HT1080 (cell line): ENCODE data around the gene KRT12. TPM values are rescaled to one million over a fixed set of nuclear protein-coding genes. Genes with fewer than 3 reads are reported as not detected.
"Not testable (repeated sequence)": the region's sequence is repeated elsewhere in the genome, so short reads cannot be mapped to it uniquely, and the experiment has no call there.

ENCODE experiments used
- DNase-seq: peaks from one replicate; pipeline ENCODE4 v3.0.0-alpha.2; 2015; ENCODE audit warnings: low read depth
- total RNA-seq: library from RNA; depleted of rRNA; stranded (reverse); fragments of >200 nt; shearing (Covaris generic); gene quantifications from 2 replicates; pipeline ENCODE4 v1.2.3, GENCODE V29; 2014; rRNA removed

KRT12 gene
- total RNA-seq, 1 experiment from 2014 or later, result not detected

GRCh38 chr17:40817103-40817682 is 49.8 kb downstream of the KRT12 start:
- no peak for DNase-seq

- DNase-seq, result no peak
Observed at GRCh38 chr17:40816569-40816968, 50.5 kb downstream of the KRT12 start.

- DNase-seq, result no peak
Observed at GRCh38 chr17:40815381-40815780, 51.6 kb downstream of the KRT12 start.

- DNase-seq, result not testable (repeated sequence)
Observed at GRCh38 chr17:40814657-40815056, 52.4 kb downstream of the KRT12 start.

- peak; percentile 64 for DNase-seq
Observed at GRCh38 chr17:40813804-40814203, 53.2 kb downstream of the KRT12 start.

DNA sequence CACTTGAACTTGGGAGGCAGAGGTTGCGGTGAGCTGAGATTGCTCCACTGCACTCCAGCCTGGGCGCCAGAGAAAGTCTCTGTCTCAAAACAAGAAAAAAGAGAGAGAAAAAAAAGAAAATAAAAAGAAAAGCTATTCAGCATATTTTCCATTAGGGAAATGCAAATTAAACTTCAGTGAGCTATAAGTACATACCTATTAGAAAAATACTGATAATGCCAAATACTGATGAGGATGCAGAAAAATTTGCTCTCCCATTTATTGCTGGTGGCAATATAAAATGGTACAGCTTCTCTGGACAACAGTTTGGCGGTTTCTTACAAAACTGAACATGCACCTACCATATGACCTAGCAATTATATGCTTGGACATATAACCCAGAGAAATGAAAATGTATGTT is 54.4 kb downstream of the KRT12 start:
- no peak for DNase-seq

Other genes with a start within 250 kb of the KRT12 start
- gene SMARCE1, start 219.4 kb downstream of the KRT12 start, total RNA-seq, result 62.0 and 83.4 TPM in 2 replicates
- gene KRT222, start 202.0 kb downstream of the KRT12 start, total RNA-seq, result not detected in 2 replicates
- gene KRT24, start 163.5 kb downstream of the KRT12 start, total RNA-seq, result not detected in 2 replicates
- gene KRT25, start 111.9 kb downstream of the KRT12 start, total RNA-seq, result not detected in 2 replicates
- gene KRT26, start 95.0 kb downstream of the KRT12 start, total RNA-seq, result not detected in 2 replicates
- not detected in 2 replicates for gene KRT27, start 84.7 kb downstream of the KRT12 start, total RNA-seq
- gene KRT28, start 67.3 kb downstream of the KRT12 start, total RNA-seq, result not detected in 2 replicates
- gene KRT10, start 44.6 kb downstream of the KRT12 start, total RNA-seq, result 24.0 and 32.4 TPM in 2 replicates
- not detected in 2 replicates for gene KRT20, start 18.0 kb upstream of the KRT12 start, total RNA-seq
- gene KRT23, start 70.4 kb upstream of the KRT12 start, total RNA-seq, result 0.33 TPM in 1 of 2 replicates, not detected in the other
- not detected in 2 replicates for gene KRT39, start 99.7 kb upstream of the KRT12 start, total RNA-seq
- gene KRT40, start 117.1 kb upstream of the KRT12 start, total RNA-seq, result not detected in 2 replicates
- not detected in 2 replicates for gene KRTAP3-3, start 126.9 kb upstream of the KRT12 start, total RNA-seq
- gene KRTAP3-2, start 132.7 kb upstream of the KRT12 start, total RNA-seq, result not detected in 2 replicates
- gene KRTAP3-1, start 141.9 kb upstream of the KRT12 start, total RNA-seq, result not detected in 2 replicates
- gene KRTAP1-5, start 160.0 kb upstream of the KRT12 start, total RNA-seq, result not detected in 2 replicates
- gene KRTAP1-4, start 163.0 kb upstream of the KRT12 start, total RNA-seq, result not detected in 2 replicates
- not detected in 2 replicates for gene KRTAP1-3, start 167.7 kb upstream of the KRT12 start, total RNA-seq
- not detected in 2 replicates for gene KRTAP1-1, start 174.2 kb upstream of the KRT12 start, total RNA-seq
- 2.0 TPM in 1 of 2 replicates, not detected in the other for gene KRTAP2-1, start 180.1 kb upstream of the KRT12 start, total RNA-seq
- gene KRTAP2-2, start 188.0 kb upstream of the KRT12 start, total RNA-seq, result not detected in 2 replicates
- 1.2 and 6.2 TPM in 2 replicates for gene KRTAP2-3, start 192.9 kb upstream of the KRT12 start, total RNA-seq
- not detected in 2 replicates for gene KRTAP2-4, start 198.7 kb upstream of the KRT12 start, total RNA-seq
- gene KRTAP4-7, start 216.9 kb upstream of the KRT12 start, total RNA-seq, result not detected in 2 replicates
- not detected in 2 replicates for gene KRTAP4-8, start 230.9 kb upstream of the KRT12 start, total RNA-seq
- not detected in 2 replicates for gene KRTAP4-16, start 235.0 kb upstream of the KRT12 start, total RNA-seq
- 0.29 and 0.57 TPM in 2 replicates for gene KRTAP4-9, start 238.2 kb upstream of the KRT12 start, total RNA-seq